Measurements from ENCODE around the gene TRMT61A.

DNA sequence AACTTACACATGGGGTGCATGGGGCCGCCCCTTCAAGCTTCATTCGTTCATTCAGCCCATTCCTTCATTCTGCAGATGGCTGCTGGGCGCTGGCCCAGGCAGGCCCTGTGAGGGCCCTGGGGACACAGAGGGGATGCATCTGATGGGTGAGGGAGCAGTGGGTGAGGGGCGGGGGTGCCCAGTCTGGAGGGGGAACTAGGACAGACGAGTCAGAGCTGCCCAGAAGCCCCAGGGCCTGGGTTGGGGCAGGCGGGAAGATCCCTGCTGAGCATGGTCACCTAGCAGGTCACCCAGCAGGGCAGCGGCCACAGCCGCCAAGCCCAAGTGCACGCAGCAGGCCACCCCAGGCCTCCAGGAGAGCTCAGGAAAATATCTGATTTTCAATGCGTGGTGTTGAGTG is 14.1 kb downstream of the TRMT61A start:
- TF ChIP-seq ESRRA (IDR thresholded peaks at IDR 0.05; ENCODE audit: low read length) (no peak), MTA2 (IDR thresholded peaks at IDR 0.05; ENCODE audit: low read depth) (no peak)
